Left hindlimb (tissue), 1 donor: Measurements from ENCODE around the gene LYAR.
"Not testable (repeated sequence)": the region's sequence is repeated elsewhere in the genome, so short reads cannot be mapped to it uniquely, and the experiment has no call there.

Source experiments
- DNase-seq: peaks from one replicate; pipeline ENCODE4 v3.0.0-alpha.2; 2018

LYAR gene

GRCh38 chr4:4259484-4260100 is 30.4 kb downstream of the LYAR start:
- no peak for DNase-seq

DNA sequence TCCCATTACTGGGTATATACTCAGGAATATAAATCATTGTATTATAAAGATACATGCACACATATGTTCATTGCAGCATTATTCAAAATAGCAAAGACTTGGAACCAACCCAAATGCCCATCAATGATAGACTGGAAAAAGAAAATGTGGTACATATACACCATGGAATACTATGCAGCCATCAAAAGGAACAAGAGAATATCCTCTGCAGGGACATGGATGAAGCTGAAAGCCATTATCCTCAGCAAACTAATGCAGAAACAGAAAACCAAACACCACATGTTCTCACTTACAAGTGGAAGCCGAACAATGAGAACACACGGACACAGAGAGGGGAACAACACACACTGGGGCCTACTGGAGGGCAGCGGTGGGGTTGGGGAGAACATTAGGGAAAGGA is 32.2 kb downstream of the LYAR start:
- DNase-seq, result not testable (repeated sequence)

DNA sequence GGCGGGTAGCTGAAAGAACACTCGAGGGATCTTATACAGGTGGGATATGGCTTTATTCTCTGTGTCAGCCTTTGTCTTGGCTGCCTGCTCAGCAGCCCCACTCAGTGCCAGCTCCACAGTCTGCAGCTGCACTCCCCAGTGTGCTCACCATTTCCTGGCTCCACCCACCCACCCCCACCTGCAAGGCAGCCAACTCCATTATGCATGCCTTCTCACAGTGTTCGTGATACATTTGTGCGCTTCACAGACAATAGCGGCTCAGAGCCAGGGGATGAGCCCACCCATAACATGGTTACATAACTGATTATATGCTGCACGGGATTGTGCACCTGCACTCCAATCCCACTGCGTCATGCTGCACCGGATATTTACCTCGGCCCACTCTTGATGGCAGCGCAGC is 33.2 kb downstream of the LYAR start:
- no peak for DNase-seq

DNA sequence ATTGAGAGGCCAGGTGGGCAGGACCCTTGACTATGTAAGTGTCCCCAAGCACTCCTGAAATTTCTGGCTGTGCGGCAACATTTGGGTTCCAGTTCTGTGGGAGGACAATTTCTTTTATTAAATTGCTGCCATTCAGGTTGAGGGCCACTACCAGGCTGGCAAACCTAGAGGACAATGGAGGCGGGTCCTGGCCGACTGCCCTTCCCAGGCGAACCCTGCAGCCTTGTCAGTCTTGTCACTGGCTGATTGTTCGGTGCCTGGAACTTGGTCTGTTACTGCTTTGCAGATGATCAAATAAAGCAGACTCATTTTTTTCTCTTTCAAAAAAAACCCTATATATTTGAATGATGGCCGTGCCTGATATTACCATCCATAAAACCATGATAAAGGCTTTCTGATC is 35.3 kb downstream of the LYAR start:
- no peak for DNase-seq

DNA sequence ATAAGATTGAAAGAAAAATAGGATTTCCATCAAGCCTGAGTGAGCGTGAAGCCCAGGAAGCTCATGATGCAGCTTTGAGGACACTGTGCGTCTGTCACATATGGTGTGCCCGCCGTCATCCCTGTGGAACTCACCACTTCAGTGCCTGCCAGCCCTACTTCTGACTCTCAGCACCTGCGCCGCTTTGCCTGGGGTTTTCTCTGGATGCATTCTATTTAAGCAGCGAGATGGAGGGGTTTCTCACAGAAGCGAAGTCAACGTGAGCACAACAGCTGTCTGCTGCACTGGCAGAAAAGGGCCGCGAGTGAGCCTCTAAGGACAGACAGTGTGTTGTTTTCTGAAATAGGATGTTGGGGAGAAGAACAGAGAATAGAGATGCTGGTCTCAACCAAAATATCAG is 35.8 kb downstream of the LYAR start:
- DNase-seq, result no peak

DNA sequence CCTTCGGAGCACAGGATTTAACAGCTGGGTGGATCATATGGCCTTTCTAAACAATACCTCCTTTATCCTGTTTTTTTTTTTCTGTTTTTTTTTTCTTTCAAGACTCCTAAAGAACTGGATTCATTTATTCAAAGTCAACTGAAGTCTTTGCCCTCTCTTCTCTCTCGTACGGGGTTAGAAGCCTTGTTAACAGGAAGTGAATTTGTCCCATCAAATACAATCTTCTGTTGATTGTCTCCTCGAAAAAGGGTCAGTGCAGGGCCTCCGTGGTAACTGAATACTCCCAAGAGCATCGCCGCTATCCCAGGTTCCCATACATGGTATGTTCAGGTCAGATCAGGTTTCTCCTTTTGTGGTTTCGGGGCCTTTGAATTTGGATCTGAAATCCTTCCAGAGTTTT is 40.1 kb downstream of the LYAR start:
- no peak for DNase-seq

- DNase-seq, result not testable (repeated sequence)
Observed at GRCh38 chr4:4249342-4249741, 40.6 kb downstream of the LYAR start.

DNA sequence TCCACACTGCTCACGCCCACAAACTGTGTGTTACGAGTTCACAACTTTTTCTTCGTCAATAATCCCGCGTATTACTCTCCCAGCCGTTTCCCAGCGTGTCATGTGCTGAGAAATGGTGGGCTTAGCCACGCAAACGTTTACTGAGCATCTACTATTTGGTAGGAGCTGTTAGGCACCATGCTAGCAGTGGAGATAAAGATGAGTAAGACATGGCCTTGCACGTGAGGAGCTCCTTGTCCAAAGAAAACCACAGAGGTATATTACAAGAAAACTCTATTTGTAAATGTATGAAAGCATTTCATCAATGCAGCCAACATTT is 41.1 kb downstream of the LYAR start:
- DNase-seq, result no peak

GRCh38 chr4:4248029-4248884 is 41.7 kb downstream of the LYAR start, which contains the start of gene TMEM128:
Gene TMEM128, minus strand, starts transcription at chr4:4248223. Its CDS starts 21 bp downstream, at chr4:4248202.
- DNase-seq, result peak; percentile 94

DNA sequence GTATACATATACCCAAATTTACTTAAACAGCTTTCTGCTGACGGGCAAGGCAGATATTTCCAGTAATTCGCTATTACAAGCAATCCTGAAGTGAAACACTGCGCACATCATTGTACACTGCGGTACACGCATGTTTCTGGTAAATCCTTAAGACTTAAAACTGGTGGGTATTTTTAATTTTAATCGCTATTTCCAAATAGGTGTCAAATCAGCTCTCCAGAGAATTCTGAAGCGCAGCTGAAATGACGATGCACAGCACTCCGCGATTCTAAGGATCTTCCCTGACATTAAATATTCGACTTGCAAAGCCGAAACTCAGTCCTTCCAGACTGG is 42.3 kb downstream of the LYAR start:
- no peak for DNase-seq

DNA sequence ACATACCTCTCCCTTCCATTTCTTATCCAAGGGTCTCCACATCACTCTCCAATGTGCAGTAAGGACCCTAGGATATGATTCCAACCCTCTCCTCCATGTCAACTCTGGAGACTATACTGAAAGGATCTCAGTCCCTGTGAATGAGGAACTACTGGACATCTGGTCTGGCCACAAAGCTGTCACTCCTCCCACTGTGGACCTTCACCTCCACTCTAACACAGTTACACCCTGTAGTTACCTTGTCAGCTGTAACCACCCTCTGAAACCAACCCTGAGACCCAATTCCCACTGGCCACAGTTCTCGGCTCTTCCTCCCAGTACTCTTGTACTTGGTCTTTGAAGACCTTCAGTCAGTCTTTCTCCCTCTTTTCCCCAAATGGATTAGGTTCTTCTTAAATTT is 44.8 kb downstream of the LYAR start:
- DNase-seq, result no peak

DNA sequence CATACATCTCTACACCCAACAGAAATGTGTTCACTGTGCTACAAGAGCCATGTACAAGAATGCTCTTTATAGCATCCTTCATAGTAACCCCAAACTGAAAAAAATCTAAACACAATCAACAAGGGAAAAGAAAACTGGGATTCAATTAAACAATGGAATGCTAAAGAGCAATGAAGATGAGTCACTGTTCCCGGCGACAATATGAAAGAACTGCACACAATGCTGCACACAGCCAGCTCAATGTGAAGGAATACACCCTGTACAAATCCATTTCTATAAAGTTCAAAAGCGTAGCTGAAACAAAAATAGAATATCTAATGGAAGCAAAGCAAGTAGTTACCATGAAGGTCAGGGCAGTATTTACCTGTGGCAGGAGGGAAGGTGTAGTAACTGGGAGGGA is 50.4 kb downstream of the LYAR start:
- not testable (repeated sequence) for DNase-seq

- no peak for DNase-seq
Observed at GRCh38 chr4:4233610-4234009, 56.3 kb downstream of the LYAR start.

- no peak for DNase-seq
Observed at GRCh38 chr4:4228356-4228668, 61.6 kb downstream of the LYAR start.

DNA sequence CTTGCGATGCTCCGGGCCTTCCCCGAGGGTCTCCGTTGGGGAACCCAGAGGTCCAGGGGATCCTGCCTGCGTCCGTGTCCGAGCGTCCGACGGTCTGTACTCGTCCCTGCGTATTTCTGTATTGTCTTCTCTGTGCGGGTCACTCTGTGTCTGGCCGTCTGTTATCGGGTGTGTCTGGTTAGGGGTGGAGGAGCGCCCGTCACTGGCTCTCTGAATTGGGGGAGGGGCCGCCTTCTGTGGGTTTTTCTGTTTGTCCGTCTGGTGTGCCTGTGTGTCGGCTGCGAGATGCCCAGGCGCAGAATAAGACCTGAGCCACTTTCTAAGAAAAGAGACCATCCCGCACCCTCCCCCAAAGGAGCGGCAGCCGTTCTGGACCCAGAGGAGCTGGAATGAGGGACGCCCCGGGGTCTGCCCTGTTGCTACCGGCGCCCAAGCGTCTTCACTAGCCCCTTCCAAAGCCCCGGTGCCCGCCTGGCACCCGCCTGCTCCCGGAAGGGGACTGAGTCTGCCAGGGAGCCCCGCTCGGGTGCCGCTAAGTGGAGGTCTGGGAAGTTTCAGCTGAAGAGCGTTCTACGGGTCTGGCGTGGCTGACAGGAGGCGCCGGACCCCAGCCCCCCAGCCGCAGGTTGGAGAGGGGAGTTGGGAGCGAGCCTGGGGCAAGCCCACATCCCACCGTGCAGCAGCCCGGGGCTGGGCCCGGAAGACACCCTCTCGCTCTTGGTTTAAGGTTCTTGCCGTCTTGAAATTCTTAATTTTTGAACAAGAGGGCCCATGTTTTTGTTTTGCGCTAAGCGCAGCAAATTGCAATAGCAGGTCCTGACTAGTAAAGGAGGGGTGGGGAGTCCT is 62.2 kb downstream of the LYAR start:
- DNase-seq, result no peak

DNA sequence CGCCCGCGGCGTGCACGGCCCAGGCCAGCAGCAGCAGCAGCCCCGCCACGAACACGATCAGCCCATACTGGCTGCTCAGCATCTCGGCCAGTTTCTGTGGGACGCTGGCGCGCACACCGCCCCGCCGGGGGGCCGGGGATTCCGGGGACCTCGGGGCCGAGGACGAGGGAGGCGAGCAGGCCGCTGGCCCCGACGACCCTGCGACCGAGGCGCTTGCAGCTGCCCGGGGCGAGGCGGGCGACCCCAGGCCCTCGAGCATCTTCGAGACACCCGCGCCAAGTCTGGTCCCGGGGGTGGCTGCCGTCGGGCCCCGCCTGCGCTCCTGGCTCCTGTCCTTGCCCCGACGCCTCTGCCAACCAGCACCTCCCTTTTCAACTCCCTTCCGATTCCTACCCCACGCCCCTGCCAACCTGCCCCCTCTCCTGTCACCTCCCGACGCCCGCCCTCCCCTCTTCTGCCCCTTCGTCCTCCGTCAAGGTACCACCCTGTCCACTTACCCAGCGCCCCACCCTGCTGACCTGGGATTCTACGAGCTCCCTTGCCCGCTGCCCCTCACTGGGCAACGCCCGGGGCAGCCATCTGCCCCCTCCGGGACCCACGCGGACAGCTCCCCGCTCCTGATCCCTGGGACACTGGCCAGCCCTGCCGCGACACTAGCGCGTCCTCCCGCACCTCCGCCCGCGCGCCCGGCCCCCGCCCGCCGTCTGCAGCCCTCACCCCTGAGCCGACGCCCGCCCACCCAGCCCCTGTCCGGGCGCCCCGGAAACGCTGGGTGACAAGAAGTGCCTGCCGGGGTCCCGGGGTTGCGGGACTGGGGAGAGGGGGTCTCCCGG is 63.1 kb downstream of the LYAR start, which contains the start of gene OTOP1:
OTOP1 (minus strand) TSS at position 324 of the 833 bp plus-strand sequence; CDS start at position 259, 65 bp downstream.
- no peak for DNase-seq

DNA sequence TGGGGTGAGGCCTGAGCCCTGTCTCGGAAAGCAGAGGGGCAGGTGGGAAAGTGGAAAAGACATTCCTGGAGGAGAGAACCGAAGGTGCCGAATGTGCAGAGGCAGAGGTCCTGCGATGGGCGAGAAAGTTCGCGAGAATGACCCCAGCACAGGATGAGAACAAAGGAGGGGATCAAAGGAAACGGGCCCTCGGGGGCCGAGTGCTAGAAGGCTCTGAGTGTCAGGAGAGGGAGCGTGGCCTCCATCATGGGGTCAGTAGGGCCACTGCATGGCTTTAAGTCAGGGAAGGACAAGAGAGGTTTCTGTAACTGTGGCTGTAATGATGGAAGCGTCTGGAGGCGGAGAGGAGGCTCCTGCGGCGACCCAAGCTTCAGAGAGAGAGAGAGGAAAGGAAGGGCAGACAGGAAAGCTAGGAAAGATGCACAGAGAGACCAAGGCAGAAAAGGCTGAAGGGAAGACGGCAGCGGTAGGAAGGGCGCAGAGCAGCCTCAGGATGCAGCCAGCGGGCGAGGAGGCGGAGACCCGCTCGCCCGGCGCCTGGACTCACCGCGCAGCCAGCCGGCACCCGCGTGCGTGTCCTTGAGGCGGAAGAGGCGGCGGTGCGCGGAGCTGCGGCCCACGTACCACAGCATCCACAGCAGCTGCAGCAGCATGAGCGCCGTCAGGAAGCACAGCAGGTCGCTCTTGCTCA is 63.9 kb downstream of the LYAR start:
- DNase-seq, result no peak
